Transverse colon (tissue), 4 donors: ENCODE results near the gene NKIRAS2.

Experiments
- POLR2A ChIP-seq: fragments of 450-650 bp; IDR thresholded peaks from one replicate; pipeline ENCODE4 v1.6.1; 2016; ENCODE audit warnings: antibody characterized with exemption, mild to moderate bottlenecking, moderate library complexity
- POLR2AphosphoS5 ChIP-seq, 3 donors: sonication (generic); formaldehyde crosslinking; IDR thresholded peaks; one replicate each; pipeline ENCODE4 v1.6.1; 2016; ENCODE audit warnings: antibody characterized with exemption in 3 of 3
- TF ChIP-seq, protein P1 (sequence below), 5 experiments: fragments of 200-600 bp in 3 of 5; fragments of 450-650 bp in 2 of 5; sonication (generic) in 3 of 5; IDR thresholded peaks; 1 replicate in 2 of 5; 2 replicates in 3 of 5; pipeline ENCODE4 v1.5.1; 2016 to 2017; ENCODE audit warnings: antibody characterized with exemption in 5 of 5, inconsistent platforms in 3 of 5, mild to moderate bottlenecking in 2 of 5, moderate library complexity in 1 of 5

DNA sequence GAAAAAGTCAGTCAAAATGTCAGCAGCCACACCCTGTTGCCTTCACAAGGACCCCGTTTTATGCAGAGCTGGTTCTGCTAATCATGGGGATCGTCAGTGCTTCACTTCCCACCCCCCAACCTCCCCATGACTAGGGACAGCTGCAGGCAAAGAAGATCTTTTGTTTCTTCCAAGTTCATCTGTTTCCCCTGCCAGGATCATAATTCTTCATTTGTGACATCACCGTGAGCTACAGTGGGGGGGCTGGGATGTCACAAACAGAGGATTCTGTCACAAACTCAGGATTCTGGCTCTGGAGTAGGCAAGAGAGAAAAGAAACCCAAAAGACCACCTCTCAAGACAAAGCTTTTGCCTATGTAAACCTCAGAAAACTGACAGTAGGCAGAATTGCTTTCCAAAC is 27.3 kb upstream of the NKIRAS2 start:
- TF ChIP-seq, protein P1, sequence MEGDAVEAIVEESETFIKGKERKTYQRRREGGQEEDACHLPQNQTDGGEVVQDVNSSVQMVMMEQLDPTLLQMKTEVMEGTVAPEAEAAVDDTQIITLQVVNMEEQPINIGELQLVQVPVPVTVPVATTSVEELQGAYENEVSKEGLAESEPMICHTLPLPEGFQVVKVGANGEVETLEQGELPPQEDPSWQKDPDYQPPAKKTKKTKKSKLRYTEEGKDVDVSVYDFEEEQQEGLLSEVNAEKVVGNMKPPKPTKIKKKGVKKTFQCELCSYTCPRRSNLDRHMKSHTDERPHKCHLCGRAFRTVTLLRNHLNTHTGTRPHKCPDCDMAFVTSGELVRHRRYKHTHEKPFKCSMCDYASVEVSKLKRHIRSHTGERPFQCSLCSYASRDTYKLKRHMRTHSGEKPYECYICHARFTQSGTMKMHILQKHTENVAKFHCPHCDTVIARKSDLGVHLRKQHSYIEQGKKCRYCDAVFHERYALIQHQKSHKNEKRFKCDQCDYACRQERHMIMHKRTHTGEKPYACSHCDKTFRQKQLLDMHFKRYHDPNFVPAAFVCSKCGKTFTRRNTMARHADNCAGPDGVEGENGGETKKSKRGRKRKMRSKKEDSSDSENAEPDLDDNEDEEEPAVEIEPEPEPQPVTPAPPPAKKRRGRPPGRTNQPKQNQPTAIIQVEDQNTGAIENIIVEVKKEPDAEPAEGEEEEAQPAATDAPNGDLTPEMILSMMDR (IDR thresholded peaks at IDR 0.05) = no peak
- TF ChIP-seq POLR2AphosphoS5 (IDR thresholded peaks at IDR 0.05) (no peak), POLR2A (no peak)
